Stomach smooth muscle (tissue), 2 donors: Measurements from ENCODE around the gene GPR148.
"Not testable (repeated sequence)": the region's sequence is repeated elsewhere in the genome, so short reads cannot be mapped to it uniquely, and the experiment has no call there.

Experiments
- H3K27ac ChIP-seq: one replicate; pipeline ENCODE4 v1.7.0; 2013; ENCODE audit warnings: mild to moderate bottlenecking, low read length, inconsistent platforms
- H3K27me3 ChIP-seq, 2 donors: one replicate each; pipeline ENCODE4 v1.7.0; 2013; ENCODE audit warnings: low read length in 2 of 2; ENCODE audit not compliant: insufficient read depth in 2 of 2, control insufficient read depth in 1 of 2
- H3K36me3 ChIP-seq, 2 donors: one replicate each; pipeline ENCODE4 v1.7.0; 2013; ENCODE audit warnings: low read length in 2 of 2; ENCODE audit not compliant: control insufficient read depth in 2 of 2, insufficient read depth in 2 of 2
- H3K4me1 ChIP-seq: one replicate; pipeline ENCODE4 v1.7.0; 2013; ENCODE audit warnings: low read length; ENCODE audit not compliant: control insufficient read depth, insufficient read depth
- H3K4me3 ChIP-seq, 2 donors: one replicate each; pipeline ENCODE4 v1.7.0; 2013; ENCODE audit warnings: low read length in 2 of 2
- H3K9ac ChIP-seq, 2 donors: one replicate each; pipeline ENCODE4 v1.7.0; 2013; ENCODE audit warnings: low read length in 2 of 2, mild to moderate bottlenecking in 1 of 2
- H3K9me3 ChIP-seq, 2 donors: one replicate each; pipeline ENCODE4 v1.7.0; 2013; ENCODE audit warnings: low read length in 2 of 2; ENCODE audit not compliant: control insufficient read depth in 2 of 2
- donor health status: healthy.
- donor health status: Pancreatic carcinoma.

Gene GPR148

DNA sequence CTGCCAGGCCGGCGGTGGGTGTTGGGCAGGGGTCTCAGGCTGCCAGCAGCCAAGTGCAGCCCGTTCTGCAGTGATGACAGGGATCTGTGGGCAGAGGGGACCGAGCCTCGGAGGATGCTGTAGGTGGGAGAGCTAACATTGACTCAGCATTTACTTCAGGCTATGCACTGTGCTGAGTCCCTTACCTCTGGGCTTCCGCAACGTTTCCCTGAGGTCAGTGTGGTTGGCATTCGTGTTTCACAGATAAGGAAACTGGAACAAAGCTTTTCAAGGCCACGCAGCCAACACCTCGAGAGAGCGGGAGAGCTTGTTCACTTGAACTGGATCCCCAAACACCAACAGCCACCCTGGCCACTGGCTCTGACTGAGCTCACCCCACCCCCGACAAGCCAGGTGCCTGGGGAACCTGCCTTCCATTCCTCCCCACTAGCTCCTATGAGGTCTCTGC, 839 bp upstream of the GPR148 start:
- Histone ChIP-seq H3K4me1 (peaks cover 16% of the 10 kb centered on the region), H3K4me3 (peak overlapping the region; percentile 37 to 80), H3K9me3 (no peaks in the 10 kb centered on the region), H3K36me3 (no peaks in the 10 kb centered on the region), H3K27ac (no peak overlapping the region), H3K27me3 (peaks cover 0 to 4% of the 10 kb centered on the region in 2 donors), H3K9ac (no peak overlapping the region)

DNA sequence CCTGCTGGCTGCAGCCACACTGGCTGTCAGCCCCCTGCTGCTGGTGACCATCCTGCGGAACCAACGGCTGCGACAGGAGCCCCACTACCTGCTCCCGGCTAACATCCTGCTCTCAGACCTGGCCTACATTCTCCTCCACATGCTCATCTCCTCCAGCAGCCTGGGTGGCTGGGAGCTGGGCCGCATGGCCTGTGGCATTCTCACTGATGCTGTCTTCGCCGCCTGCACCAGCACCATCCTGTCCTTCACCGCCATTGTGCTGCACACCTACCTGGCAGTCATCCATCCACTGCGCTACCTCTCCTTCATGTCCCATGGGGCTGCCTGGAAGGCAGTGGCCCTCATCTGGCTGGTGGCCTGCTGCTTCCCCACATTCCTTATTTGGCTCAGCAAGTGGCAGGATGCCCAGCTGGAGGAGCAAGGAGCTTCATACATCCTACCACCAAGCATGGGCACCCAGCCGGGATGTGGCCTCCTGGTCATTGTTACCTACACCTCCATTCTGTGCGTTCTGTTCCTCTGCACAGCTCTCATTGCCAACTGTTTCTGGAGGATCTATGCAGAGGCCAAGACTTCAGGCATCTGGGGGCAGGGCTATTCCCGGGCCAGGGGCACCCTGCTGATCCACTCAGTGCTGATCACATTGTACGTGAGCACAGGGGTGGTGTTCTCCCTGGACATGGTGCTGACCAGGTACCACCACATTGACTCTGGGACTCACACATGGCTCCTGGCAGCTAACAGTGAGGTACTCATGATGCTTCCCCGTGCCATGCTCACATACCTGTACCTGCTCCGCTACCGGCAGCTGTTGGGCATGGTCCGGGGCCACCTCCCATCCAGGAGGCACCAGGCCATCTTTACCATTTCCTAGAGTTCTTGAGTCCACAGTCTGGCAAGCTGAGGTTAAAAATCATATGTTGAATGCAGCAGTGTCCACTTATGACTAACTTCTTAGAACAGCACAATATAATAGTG, 741 bp downstream of the GPR148 start:
- H3K9me3 ChIP-seq = no peaks in the 10 kb centered on the region
- H3K4me1 ChIP-seq = peaks cover 16% of the 10 kb centered on the region
- H3K36me3 ChIP-seq = no peaks in the 10 kb centered on the region
- H3K27ac ChIP-seq = no peak overlapping the region
- no peak overlapping the region for H3K4me3 ChIP-seq
- peaks cover 0 to 4% of the 10 kb centered on the region in 2 donors for H3K27me3 ChIP-seq
- no peak overlapping the region for H3K9ac ChIP-seq

DNA sequence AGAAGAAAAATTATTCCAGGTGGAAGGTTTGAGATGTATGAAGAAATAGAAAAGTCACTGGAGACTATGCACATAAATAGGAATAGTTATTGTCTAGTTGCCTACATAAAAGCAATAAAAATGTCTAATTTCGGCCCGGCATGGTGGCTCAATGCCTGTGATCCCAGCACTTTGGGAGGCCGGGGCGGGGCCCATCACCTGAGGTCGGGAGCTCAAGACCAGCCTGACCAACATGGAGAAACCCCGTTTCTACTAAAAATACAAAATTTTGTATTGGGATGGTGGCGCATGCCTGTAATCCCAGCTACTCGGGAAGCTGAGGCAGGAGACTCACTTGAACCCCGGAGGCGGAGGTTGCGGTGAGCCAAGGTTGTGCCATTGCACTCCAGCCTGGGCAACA, 3.4 kb downstream of the GPR148 start:
- not testable (repeated sequence) for H3K4me3 ChIP-seq, H3K27ac ChIP-seq, H3K36me3 ChIP-seq, H3K9ac ChIP-seq, H3K4me1 ChIP-seq, H3K9me3 ChIP-seq, H3K27me3 ChIP-seq

DNA sequence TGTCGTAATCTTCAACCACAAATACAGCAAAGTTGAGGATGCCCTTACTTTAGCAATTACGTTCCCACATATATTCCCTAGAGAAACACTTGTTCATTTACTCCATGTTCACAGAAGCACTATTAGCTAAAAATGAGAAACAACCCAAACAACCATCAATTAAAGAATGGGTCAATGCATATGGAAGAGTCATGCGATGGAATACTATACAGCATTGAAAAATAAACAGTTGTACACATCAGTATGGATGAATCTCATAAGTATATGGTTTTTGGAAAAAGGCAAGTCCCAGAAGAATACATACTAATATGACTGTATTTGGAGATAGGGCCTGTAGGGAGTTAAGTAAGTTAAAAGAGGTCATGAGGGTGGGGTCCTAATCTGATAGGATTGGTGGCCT, 6.3 kb downstream of the GPR148 start:
- no peak overlapping the region for H3K9ac ChIP-seq
- H3K9me3 ChIP-seq = peaks cover 0 to 3% of the 10 kb centered on the region in 2 donors
- no peak overlapping the region for H3K27ac ChIP-seq
- no peaks in the 10 kb centered on the region for H3K27me3 ChIP-seq
- no peaks in the 10 kb centered on the region for H3K4me1 ChIP-seq
- no peak overlapping the region for H3K4me3 ChIP-seq
- no peaks in the 10 kb centered on the region for H3K36me3 ChIP-seq

DNA sequence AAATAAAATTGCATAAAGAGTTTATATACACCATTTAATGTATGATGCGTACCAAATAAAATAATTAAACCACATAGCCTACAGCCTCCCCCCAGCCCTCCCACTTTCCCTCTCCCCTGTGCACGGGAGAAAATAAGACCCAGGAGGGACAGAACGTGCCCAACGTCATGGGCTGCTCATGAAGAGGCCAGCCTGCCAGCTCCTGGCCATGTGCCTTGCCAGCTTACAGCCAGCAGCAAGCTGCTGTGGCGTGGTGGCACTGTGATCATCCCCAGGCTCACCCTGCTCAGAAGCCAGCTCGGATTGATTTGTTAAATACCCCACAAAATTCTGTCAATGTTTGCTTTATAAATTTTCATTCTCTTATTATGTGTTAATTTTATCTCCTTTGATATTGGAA, 7.6 kb downstream of the GPR148 start:
- no peak overlapping the region for H3K9ac ChIP-seq
- H3K9me3 ChIP-seq = peaks cover 0 to 3% of the 10 kb centered on the region in 2 donors
- H3K4me1 ChIP-seq = no peaks in the 10 kb centered on the region
- H3K27ac ChIP-seq = no peak overlapping the region
- H3K36me3 ChIP-seq = no peaks in the 10 kb centered on the region
- H3K27me3 ChIP-seq = peaks cover 0 to 3% of the 10 kb centered on the region in 2 donors
- no peak overlapping the region for H3K4me3 ChIP-seq

DNA sequence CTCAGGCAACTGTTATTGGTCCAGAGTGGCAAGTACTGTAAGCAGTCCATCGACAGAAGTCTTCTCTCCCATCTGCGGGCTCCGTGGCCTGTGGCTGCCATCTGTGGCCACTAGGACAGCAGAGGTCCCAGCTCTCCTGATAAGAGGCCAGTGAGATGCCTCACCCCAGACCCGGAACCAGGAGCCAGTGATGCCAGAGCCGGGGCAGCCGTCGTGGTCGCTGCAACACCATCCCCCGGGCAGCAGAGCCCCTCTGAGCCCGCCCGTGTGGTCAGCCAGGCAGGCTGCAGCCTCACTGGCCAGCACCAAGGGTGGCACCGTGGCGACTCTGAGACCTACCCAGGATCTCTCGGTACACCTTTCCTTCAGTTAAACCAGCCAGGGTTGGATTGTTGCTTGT, 8.7 kb downstream of the GPR148 start:
- Histone ChIP-seq H3K36me3 (no peaks in the 10 kb centered on the region), H3K9me3 (peaks cover 0 to 3% of the 10 kb centered on the region in 2 donors), H3K27me3 (peaks cover 0 to 3% of the 10 kb centered on the region in 2 donors), H3K4me3 (no peak overlapping the region), H3K27ac (no peak overlapping the region), H3K4me1 (no peaks in the 10 kb centered on the region), H3K9ac (no peak overlapping the region)

DNA sequence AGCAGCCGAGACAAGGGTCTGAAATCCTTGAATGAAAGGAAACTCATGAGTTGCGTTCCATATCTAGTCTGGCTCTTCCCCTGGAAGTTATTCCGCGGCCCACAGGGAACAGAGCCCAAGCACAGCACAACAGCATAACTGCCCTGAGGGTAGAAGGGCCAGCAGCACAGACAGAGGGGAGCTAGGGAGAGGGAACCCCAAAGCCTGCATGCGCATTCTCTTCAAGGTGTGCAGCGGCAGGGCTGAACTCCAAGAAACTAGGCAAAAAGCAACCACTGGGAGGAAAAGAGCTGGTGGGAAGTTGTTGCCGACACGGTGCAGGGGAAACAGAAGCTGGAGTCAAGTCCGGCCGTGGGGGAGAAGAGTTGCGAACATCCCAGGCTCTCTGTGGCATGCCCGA, 11.8 kb downstream of the GPR148 start:
- no peak overlapping the region for H3K4me3 ChIP-seq
- no peaks in the 10 kb centered on the region for H3K4me1 ChIP-seq
- H3K27me3 ChIP-seq = peaks cover 0 to 3% of the 10 kb centered on the region in 2 donors
- no peak overlapping the region for H3K9ac ChIP-seq
- no peak overlapping the region for H3K27ac ChIP-seq
- H3K36me3 ChIP-seq = no peaks in the 10 kb centered on the region
- H3K9me3 ChIP-seq = no peaks in the 10 kb centered on the region

DNA sequence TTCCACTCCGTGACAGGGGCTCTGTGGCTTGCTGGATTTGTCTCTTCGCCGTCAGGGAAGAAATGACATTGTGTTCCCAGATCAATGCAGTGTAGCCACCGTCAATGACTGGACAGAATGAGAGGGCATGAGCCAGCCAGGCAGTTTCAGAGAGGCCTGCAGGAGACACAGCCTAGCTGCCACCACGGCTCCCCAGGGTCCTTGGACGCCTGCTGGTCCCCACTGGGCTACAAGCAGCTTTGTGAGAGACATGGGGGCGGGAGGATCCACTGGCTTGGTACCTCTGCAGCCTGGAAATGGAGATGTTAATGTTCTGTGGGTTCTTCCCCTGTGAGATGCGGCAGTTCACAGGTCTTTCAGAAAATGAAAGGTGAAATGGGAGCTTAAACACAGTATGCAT, 14.4 kb downstream of the GPR148 start:
- Histone ChIP-seq H3K9me3 (no peaks in the 10 kb centered on the region), H3K27ac (no peak overlapping the region), H3K4me3 (no peak overlapping the region)

DNA sequence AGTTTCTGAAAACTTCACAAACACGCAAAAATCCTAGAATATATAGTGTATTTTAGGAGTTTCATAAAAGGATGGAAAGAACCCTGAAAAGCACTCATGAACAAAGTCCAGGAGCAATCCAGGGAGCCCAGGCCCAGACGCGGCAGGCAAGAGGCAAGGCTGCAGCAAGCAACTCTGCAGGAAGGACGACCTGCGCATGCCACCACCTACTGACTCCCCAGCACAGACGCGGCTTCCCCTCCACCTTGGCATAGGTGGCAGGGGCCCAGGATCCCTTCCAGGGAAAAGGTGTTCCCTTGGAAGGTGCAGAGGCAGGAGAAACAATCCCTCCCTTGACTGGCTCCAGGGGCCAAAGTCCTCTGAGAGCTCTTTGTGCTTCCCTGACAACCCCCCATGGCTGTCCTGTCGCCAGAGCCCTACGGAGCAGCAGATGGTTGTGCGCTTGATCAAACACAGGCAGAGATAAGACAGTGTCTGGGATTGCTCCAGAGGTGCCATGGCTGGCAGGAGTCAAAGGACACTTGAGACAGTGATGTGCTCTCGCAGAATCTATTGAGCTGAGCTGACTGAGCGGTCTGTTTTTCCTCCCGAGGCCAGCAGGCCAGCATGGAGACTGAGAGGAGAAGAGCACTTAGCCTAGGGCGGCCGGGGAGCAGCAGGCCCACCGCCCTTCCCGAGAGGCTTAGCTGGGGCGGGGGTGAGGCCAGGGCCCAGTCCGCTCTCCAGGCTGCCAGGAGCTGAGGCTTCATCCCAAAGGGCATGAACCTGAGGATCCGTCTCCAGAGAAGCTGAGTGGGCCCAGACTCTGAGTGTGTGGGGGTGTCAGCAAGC, 15.6 kb downstream of the GPR148 start:
- H3K27ac ChIP-seq = no peak overlapping the region

More for the DNA sequence above, 14.4 kb downstream of the GPR148 start:
- peaks cover 0 to 3% of the 10 kb centered on the region in 2 donors for H3K27me3 ChIP-seq
- H3K9ac ChIP-seq = no peak overlapping the region
- H3K4me1 ChIP-seq = no peaks in the 10 kb centered on the region
- no peaks in the 10 kb centered on the region for H3K36me3 ChIP-seq

DNA sequence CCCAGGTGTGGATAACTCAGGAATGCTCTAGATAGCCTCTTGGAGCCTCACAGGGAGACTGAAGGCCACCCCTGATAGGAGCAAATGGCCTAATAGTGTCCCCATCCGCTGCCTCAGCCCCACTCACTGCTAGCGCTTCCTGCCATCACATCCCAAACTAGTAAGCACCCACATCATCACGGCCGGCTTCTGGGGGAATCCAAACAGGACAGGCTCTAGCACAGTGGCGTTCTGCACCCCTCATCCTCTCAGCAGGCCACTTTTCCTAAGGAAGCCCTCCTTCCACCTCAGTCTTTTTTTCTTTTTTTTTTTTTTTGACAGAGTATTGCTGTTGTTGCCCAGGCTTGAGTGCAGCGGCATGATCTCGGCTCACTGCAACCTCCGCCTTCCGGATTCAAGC, 20.2 kb downstream of the GPR148 start:
- H3K27ac ChIP-seq = no peak overlapping the region
- no peak overlapping the region for H3K4me3 ChIP-seq
- no peaks in the 10 kb centered on the region for H3K4me1 ChIP-seq
- no peaks in the 10 kb centered on the region for H3K36me3 ChIP-seq
- H3K9me3 ChIP-seq = no peaks in the 10 kb centered on the region
- H3K9ac ChIP-seq = no peak overlapping the region
- peaks cover 0 to 6% of the 10 kb centered on the region in 2 donors for H3K27me3 ChIP-seq

More for the DNA sequence above, 15.6 kb downstream of the GPR148 start:
- H3K4me1 ChIP-seq = no peaks in the 10 kb centered on the region
- no peaks in the 10 kb centered on the region for H3K36me3 ChIP-seq
- H3K9ac ChIP-seq = no peak overlapping the region
- H3K4me3 ChIP-seq = no peak overlapping the region
- peaks cover 0 to 3% of the 10 kb centered on the region in 2 donors for H3K27me3 ChIP-seq
- H3K9me3 ChIP-seq = no peaks in the 10 kb centered on the region
